Left ventricle myocardium superior (tissue), 1 donor: ENCODE measurements around the gene LIMS1. TPM values are rescaled to one million over a fixed set of nuclear protein-coding genes. Genes with fewer than 3 reads are reported as not detected.
A peak's percentile ranks its signal among the peaks of the same experiment; 100 is the strongest.
"Not testable (repeated sequence)": the region's sequence is repeated elsewhere in the genome, so short reads cannot be mapped to it uniquely, and the experiment has no call there.

Source experiments
- ATAC-seq: fragments of 200-7000 bp; cut with Tn5 transposase; one replicate; pipeline ENCODE4 v1.9.1; 2020; ENCODE audit warnings: mild to moderate bottlenecking, moderate library complexity
- DNase-seq: peaks from one replicate; pipeline ENCODE4 v3.0.0-alpha.2; 2020
- intact Hi-C: fragments of 100-400 bp; cut with micrococcal nuclease; formaldehyde crosslinking; loops from one replicate; pipeline ENCODE4 v1.11.0; 2022
- total RNA-seq: library from RNA; stranded (reverse); fragmentation: NEBNext Ultra II Directional; extraction: Animal tissue kit (Norgen Biotek cat#: 25700); gene quantifications from one replicate; pipeline ENCODE4 v1.2.1, GENCODE V29; 2021
- donor health status: DM: no; HTN: yes; CAD: no; lungs with severe emphysema.

Gene LIMS1
- total RNA-seq, 1 donor from 2014 or later: 74.3 TPM

GRCh38 chr2:108625186-108625827 is 91.0 kb downstream of the LIMS1 start:
- ATAC-seq (no peak), DNase-seq (no peak)
- intact Hi-C loops: no loop called here

GRCh38 chr2:108625828-108626195 is 91.5 kb downstream of the LIMS1 start:
- ATAC-seq (no peak), DNase-seq (no peak)
- intact Hi-C loops: no loop called here

- DNase-seq: no peak
- no peak for ATAC-seq
- intact Hi-C loops: no loop called here
Observed at GRCh38 chr2:108626995-108627394, 92.7 kb downstream of the LIMS1 start.

- intact Hi-C loops: no loop called here
- no peak for ATAC-seq
- no peak for DNase-seq
Observed at GRCh38 chr2:108627911-108628567, 93.8 kb downstream of the LIMS1 start.

- DNase-seq (no peak), ATAC-seq (no peak)
- intact Hi-C loops: no loop called here
Observed at GRCh38 chr2:108628936-108629335, 94.7 kb downstream of the LIMS1 start.

GRCh38 chr2:108629417-108629816 is 95.1 kb downstream of the LIMS1 start:
- intact Hi-C loops: no loop called here
- ATAC-seq (no peak), DNase-seq (no peak)

GRCh38 chr2:108630567-108631405 is 96.5 kb downstream of the LIMS1 start:
- intact Hi-C loops: no loop called here
- no peak for ATAC-seq

GRCh38 chr2:108632332-108633160 is 98.3 kb downstream of the LIMS1 start:
- no peak for DNase-seq
- intact Hi-C loops: no loop called here
- ATAC-seq: no peak

More at GRCh38 chr2:108630567-108631405, 96.5 kb downstream of the LIMS1 start:
- no peak for DNase-seq

GRCh38 chr2:108633409-108633808 is 99.1 kb downstream of the LIMS1 start:
- ATAC-seq (no peak), DNase-seq (no peak)
- intact Hi-C loops: no loop called here

GRCh38 chr2:108634011-108634410 is 99.7 kb downstream of the LIMS1 start:
- DNase-seq: no peak
- no peak for ATAC-seq
- intact Hi-C loops: no loop called here

GRCh38 chr2:108634576-108635160 is 100.4 kb downstream of the LIMS1 start:
- ATAC-seq: peak; percentile 5
- intact Hi-C loops: no loop called here
- no peak for DNase-seq

- DNase-seq (no peak), ATAC-seq (peak; percentile 6)
- intact Hi-C loops: no loop called here
Observed at GRCh38 chr2:108635630-108636354, 101.5 kb downstream of the LIMS1 start.

- ATAC-seq (peak; percentile 93), DNase-seq (peak; percentile 58)
- intact Hi-C loops: no loop called here
Observed at GRCh38 chr2:108637304-108637669, 103.0 kb downstream of the LIMS1 start.

- no peak for ATAC-seq
- intact Hi-C loops: no loop called here
- DNase-seq: no peak
Observed at GRCh38 chr2:108640731-108641130, 106.5 kb downstream of the LIMS1 start.

GRCh38 chr2:108641756-108642155 is 107.5 kb downstream of the LIMS1 start:
- no peak for DNase-seq
- intact Hi-C loops: no loop called here
- ATAC-seq: no peak

- no peak for DNase-seq
- intact Hi-C loops: no loop called here
- peak; percentile 40 for ATAC-seq
Observed at GRCh38 chr2:108643261-108643849, 109.1 kb downstream of the LIMS1 start.

GRCh38 chr2:108643862-108644261 is 109.6 kb downstream of the LIMS1 start:
- peak; percentile 64 for ATAC-seq
- intact Hi-C loops, DNase-seq: not testable (repeated sequence)

- DNase-seq, intact Hi-C loops, ATAC-seq: not testable (repeated sequence)
Observed at GRCh38 chr2:108644446-108644845, 110.2 kb downstream of the LIMS1 start.
